ENCODE measurements around the gene KDM5C.
"Not testable (repeated sequence)": the region's sequence is repeated elsewhere in the genome, so short reads cannot be mapped to it uniquely, and the experiment has no call there.

Gene KDM5C

DNA sequence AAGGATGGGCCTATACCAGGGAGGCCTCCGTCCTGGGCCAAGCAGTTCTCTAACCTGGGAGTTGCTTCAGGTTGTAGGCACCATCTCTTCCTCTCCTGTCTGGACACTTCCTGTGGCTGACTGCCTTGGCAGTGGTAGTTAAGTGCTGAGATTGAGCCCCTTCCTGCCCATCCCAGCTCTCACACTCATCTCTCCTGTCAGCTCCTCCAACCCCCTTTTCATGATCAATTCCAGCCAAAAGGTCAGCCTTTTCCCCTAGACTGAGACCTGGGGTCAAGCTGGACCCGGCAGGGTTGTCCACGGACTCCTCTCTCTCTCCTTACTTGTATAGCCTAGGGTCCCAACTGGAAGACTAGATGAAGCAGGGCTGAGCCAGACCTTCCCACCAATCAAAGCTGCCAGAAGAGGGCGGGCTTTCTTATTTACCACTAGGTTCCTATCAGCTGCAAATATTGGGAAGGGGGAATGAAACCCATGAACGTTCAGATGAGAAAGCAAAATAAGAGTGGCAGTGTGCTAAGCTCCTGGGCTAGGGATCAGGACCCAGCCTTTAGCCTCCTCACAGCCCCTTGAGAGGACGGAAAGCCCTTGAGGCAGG is 34.5 kb downstream of the KDM5C start:
- DNase-seq (ENCODE audit: low read depth, low spot score), result no peak

- peak; percentile 17 for DNase-seq (ENCODE audit: low read depth, low spot score)
Observed at GRCh38 chrX:53188763-53189162, 36.2 kb downstream of the KDM5C start.

- DNase-seq (ENCODE audit: low read depth, low spot score), result peak; percentile 40
Observed at GRCh38 chrX:53186351-53186750, 38.7 kb downstream of the KDM5C start.

DNA sequence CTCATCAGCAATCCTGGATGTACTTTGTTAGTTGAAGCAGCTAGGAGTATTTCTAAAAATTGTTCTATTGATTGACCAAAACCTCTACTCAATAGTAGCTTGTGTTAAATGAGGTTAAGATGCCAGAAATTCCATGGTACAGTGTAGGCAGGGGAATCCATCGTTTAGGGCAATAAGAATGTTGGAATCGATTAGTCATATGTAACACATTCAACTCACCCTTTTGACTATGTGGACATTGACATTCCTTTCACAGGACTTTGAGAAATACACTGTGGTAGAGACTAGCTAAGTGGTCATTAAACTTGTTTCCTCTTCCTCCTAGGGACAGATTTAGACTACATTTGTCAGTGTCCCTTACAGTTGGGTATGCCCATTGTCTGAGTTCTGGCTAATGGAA is 40.2 kb downstream of the KDM5C start:
- peak; percentile 67 for DNase-seq (ENCODE audit: low read depth, low spot score)

- DNase-seq (ENCODE audit: low read depth, low spot score), result no peak
Observed at GRCh38 chrX:53171356-53171755, 53.7 kb downstream of the KDM5C start.

DNA sequence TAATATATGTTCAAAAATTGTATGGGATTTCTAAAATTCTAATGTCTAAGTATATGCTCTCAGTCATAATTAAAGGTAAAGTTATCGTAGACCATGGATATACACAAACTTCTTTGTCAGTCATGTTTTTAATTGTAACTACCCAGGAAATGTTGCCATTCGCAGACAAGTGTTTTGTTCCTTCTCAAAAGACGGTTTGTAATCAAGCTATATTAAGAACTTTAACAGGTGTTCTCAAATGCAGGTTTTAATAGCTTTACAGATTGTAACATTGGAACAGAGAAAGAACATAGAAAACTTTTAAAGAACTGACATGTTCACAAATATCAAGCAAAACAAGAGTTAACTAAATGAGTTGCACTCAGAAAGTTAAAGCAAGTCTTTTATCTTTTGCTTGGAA is 58.9 kb downstream of the KDM5C start:
- no peak for DNase-seq (ENCODE audit: low read depth, low spot score)

DNA sequence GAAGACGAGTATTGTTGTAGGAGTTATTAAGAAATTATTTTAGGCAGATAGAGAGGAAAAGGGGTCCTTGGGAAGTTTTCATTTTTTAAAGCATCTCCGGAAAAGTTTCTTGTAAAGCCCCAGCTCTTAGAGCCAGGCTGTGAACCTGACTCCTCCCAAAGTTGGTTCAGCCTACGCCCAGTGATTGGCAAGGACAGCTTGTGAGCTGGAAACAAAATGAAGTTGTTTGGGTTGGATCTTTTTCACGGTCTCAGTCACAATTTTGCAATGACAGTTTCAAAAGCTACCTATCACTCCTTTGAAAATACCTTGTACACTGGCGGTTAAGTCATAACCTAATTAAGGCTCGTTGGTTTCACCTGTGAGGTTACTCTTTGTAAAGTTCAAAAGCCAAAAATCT is 60.4 kb downstream of the KDM5C start:
- not testable (repeated sequence) for DNase-seq (ENCODE audit: low read depth, low spot score)

GRCh38 chrX:53163436-53163835 is 61.6 kb downstream of the KDM5C start:
- DNase-seq (ENCODE audit: low read depth, low spot score), result no peak

GRCh38 chrX:53160297-53160983 is 64.6 kb downstream of the KDM5C start:
- DNase-seq (ENCODE audit: low read depth, low spot score), result no peak

DNA sequence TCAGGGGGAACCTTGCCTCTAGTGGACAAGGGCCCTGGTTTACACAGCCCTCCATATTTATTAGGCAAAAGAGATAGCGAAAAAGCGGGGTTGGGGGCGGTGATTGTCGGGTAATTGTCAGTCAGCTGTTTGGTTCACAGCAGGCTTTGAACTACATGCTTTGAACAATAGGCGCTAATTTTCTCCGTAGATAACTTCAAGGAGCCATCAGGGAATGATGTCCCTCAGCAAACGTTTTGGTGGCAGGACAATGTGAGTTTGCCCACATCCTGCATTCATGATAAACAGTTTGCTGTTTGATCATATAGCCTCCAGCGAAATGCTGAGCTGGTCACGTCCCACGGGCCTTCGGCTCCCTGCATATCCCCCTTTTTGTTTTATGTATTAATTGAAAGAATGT is 65.8 kb downstream of the KDM5C start:
- DNase-seq (ENCODE audit: low read depth, low spot score), result no peak

DNA sequence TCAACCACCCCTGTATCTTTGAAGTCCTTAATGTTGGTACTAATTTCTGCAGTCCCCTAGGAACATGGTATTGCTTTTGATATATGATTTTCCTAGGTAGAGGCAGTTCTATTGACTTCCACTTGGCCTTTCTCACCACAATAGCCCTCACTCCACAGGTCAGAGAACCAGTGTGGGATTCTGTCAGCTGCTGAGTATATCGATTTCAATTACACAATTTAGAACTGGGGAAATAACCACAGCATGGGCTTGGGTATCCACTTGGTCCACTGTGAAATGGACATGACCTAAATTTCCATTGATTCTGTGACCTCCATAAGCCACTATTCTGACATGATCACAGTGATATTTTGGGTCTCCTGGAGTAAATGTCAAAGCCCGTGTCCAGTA is 68.8 kb downstream of the KDM5C start:
- no peak for DNase-seq (ENCODE audit: low read depth, low spot score)

DNA sequence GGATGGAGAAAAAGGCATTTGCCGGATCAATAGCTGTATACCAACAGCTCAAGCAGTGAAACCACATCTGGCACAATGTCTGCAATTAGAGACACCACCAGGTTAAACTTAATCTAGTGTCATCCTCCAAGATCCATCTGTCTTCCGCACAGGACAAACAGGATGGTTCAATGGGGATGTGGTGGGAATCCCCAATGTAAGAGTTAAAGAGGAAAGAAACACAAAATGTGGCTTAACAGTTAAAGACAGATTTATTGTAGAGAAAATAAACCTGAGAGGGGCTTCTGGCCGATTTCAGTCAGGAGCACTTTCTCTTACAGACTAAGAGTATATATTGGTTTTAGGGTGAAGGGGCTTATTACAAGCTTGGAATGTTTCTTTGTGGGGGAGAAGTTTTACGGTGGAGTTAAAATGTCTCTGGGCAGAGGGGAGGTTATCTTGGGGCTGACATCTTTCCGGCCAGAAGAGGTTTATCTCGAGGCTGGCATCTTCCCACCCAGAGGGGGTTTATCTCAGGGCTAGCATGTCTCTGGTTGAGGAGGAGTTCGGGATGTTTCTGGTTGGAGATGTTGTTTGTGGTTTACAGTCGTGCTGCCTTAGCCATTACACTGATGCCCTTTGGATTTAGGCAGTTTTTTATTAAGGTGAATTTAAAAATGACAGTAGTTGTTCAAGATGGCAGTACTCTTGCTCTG is 69.3 kb downstream of the KDM5C start:
- DNase-seq (ENCODE audit: low read depth, low spot score), result no peak

GRCh38 chrX:53153581-53153980 is 71.4 kb downstream of the KDM5C start:
- DNase-seq (ENCODE audit: low read depth, low spot score), result no peak
